ENCODE data around the gene SUV39H1. TPM values are rescaled to one million over a fixed set of nuclear protein-coding genes. Genes with fewer than 3 reads are reported as not detected.
A peak's percentile ranks its signal among the peaks of the same experiment; 100 is the strongest.

SUV39H1 gene
- total and polyA plus RNA-seq, 2 of the 13 experiments (the other 11 are each of a cell fraction or from before 2014, with no cell fraction given), result 5.2 to 10.1 TPM

- TF ChIP-seq DMTF1 (CRISPR knock-in tag; IDR thresholded peaks at IDR 0.05) (0 out of 2 replicates have a peak, but pooled peaks have one; percentile 36), PRDM10 (CRISPR knock-in tag; IDR thresholded peaks at IDR 0.05; ENCODE audit: low read depth) (peak; percentile 93; the same call in 1 of the 2 replicates), ZNF20 (CRISPR knock-in tag; IDR thresholded peaks at IDR 0.05) (no peak), HOXA9 (CRISPR knock-in tag; IDR thresholded peaks at IDR 0.05; ENCODE audit: borderline replicate concordance) (no peak), NFRKB (IDR thresholded peaks at IDR 0.05) (no peak), KLF9 (CRISPR knock-in tag; IDR thresholded peaks at IDR 0.05; ENCODE audit: low read depth) (no peak), TGIF2 (CRISPR knock-in tag; IDR thresholded peaks at IDR 0.05) (peak; percentile 52; the same call in 1 of the 2 replicates), ZC3H4 (CRISPR knock-in tag; IDR thresholded peaks at IDR 0.05; ENCODE audit: borderline replicate concordance) (no peak), ZBTB37 (CRISPR knock-in tag; IDR thresholded peaks at IDR 0.05) (no peak), MTF2 (CRISPR knock-in tag; IDR thresholded peaks at IDR 0.05; ENCODE audit: borderline replicate concordance) (no peak), NFYB (CRISPR knock-in tag; IDR thresholded peaks at IDR 0.05) (peak; percentile 93), ZBTB10 (CRISPR knock-in tag; IDR thresholded peaks at IDR 0.05; ENCODE audit: borderline replicate concordance) (no peak), ZNF276 (CRISPR knock-in tag; IDR thresholded peaks at IDR 0.05; ENCODE audit: low read depth) (no peak), HNRNPK (IDR thresholded peaks at IDR 0.05; ENCODE audit: low read depth, low read length, poor library complexity, severe bottlenecking) (peak; percentile 52), MTA1 (CRISPR knock-in tag; IDR thresholded peaks at IDR 0.05; ENCODE audit: borderline replicate concordance) (no peak)
These were observed 20.2 kb upstream of the SUV39H1 start (continued) for GRCh38 chrX:48676106-48676892.
